Endothelial cell of umbilical vein (primary cell): ENCODE data around the gene CCND2. TPM values are rescaled to one million over a fixed set of nuclear protein-coding genes. Genes with fewer than 3 reads are reported as not detected.

ENCODE experiments used
- BruUV-seq: library from RNA; stranded (reverse); fragments of 400-500 nt; replicated peaks from 2 replicates; lab custom pipeline; 2021; lab: Mats Ljungman, UMichigan
- CTCF ChIA-PET: fragments of 300-600, 350-600 bp; sonication (Branson Sonifier 250); formaldehyde crosslinking; loops from one replicate; lab custom pipeline; 2021; ENCODE audit warnings: antibody characterized with exemption, inconsistent platforms; lab: Charles Lee
- POLR2A ChIA-PET: fragments of 300-600, 350-600 bp; sonication (Branson Sonifier 250); formaldehyde crosslinking; loops from one replicate; lab custom pipeline; 2021; ENCODE audit warnings: antibody characterized with exemption, inconsistent platforms; lab: Charles Lee
- DNase-seq: peaks from one replicate; pipeline ENCODE4 v3.0.0-alpha.2; 2011; ENCODE audit warnings: low read depth, low spot score
- FAIRE-seq: peaks from 2 replicates; lab custom pipeline; 2011; peaks lifted over from hg19 to GRCh38; lab: Jason Lieb, UNC
- H2AFZ ChIP-seq: 2 replicates; pipeline ENCODE4 v1.6.0; 2012; ENCODE audit warnings: low read depth, low read length, control low read depth, inconsistent platforms
- H3K27ac ChIP-seq: 2 replicates; pipeline ENCODE4 v1.5.1; 2011; ENCODE audit warnings: low read depth, mild to moderate bottlenecking, control low read depth, low read length, moderate library complexity; ENCODE audit not compliant: insufficient read depth
- H3K27me3 ChIP-seq, 2 experiments: 2 replicates each; pipeline versions ENCODE4 v1.6.0 to v1.6.1; 2011; ENCODE audit warnings: low read length in 2 of 2, mixed read lengths in 1 of 2; ENCODE audit not compliant: control insufficient read depth in 2 of 2, insufficient read depth in 2 of 2
- H3K36me3 ChIP-seq, 2 experiments: 2 replicates in 1 of 2; 3 replicates in 1 of 2; pipeline ENCODE4 v1.5.1; 2011; ENCODE audit warnings: low read length in 2 of 2, mild to moderate bottlenecking in 1 of 2, moderate library complexity in 1 of 2; ENCODE audit not compliant: control insufficient read depth in 2 of 2, insufficient read depth in 2 of 2; ENCODE audit errors: extremely low read depth in 1 of 2
- H3K4me1 ChIP-seq: 3 replicates; pipeline ENCODE4 v1.5.1; 2011; ENCODE audit warnings: mild to moderate bottlenecking, low read length; ENCODE audit not compliant: control insufficient read depth, insufficient read depth; ENCODE audit errors: extremely low read depth
- H3K4me2 ChIP-seq: 2 replicates; pipeline ENCODE4 v1.6.1; 2011; ENCODE audit warnings: low read length, control low read depth, mixed read lengths; ENCODE audit not compliant: insufficient read depth
- H3K4me3 ChIP-seq, 3 experiments: fragments of 200-600 bp in 1 of 3; sonication (generic), shearing (Covaris generic) in 1 of 3; replicated peaks in 1 of 3; 2 replicates each; pipeline ENCODE4 v1.5.1; 2011 to 2016; ENCODE audit warnings: control low read depth in 3 of 3, low read length in 3 of 3, mild to moderate bottlenecking in 2 of 3, inconsistent platforms in 1 of 3, low read depth in 1 of 3, moderate library complexity in 1 of 3; ENCODE audit not compliant: insufficient read depth in 1 of 3
- H3K79me2 ChIP-seq: 2 replicates; pipeline ENCODE4 v1.6.0; 2012; ENCODE audit warnings: low read length, inconsistent platforms; ENCODE audit not compliant: control insufficient read depth, insufficient read depth
- H3K9ac ChIP-seq: replicated peaks from 2 replicates; pipeline ENCODE3; 2011; ENCODE audit warnings: low read length, control low read depth; ENCODE audit not compliant: insufficient read depth; ENCODE audit errors: extremely low read depth
- H3K9me1 ChIP-seq: replicated peaks from 3 replicates; pipeline ENCODE4 v1.6.0; 2011; ENCODE audit warnings: mild to moderate bottlenecking, low read length; ENCODE audit not compliant: control insufficient read depth, insufficient read depth; ENCODE audit errors: extremely low read depth
- H3K9me3 ChIP-seq: replicated peaks from 2 replicates; pipeline ENCODE4 v1.5.1; 2012; ENCODE audit warnings: low read length, inconsistent platforms; ENCODE audit not compliant: control insufficient read depth, insufficient read depth
- H4K20me1 ChIP-seq: replicated peaks from 2 replicates; pipeline ENCODE3; 2011; ENCODE audit warnings: mild to moderate bottlenecking, low read length; ENCODE audit not compliant: control insufficient read depth, insufficient read depth; ENCODE audit errors: extremely low read depth
- EZH2 ChIP-seq: IDR thresholded peaks from 2 replicates; pipeline ENCODE4 v1.6.1; 2012; ENCODE audit warnings: borderline replicate concordance, low read depth, mild to moderate bottlenecking, moderate library complexity, low read length, inconsistent platforms; ENCODE audit not compliant: severe bottlenecking
- GATA2 ChIP-seq: IDR thresholded peaks from 2 replicates; pipeline ENCODE4 v1.7.0; 2011; ENCODE audit warnings: low read depth, mild to moderate bottlenecking, moderate library complexity, mixed read lengths, low read length; ENCODE audit not compliant: insufficient read length, insufficient read depth
- POLR2A ChIP-seq: IDR thresholded peaks from 2 replicates; pipeline ENCODE4 v1.6.1; 2012; ENCODE audit warnings: low read depth, mild to moderate bottlenecking, control low read depth, low read length
- dilution Hi-C: fragments of 300-500 bp; cut with MboI; formaldehyde crosslinking; loops from one replicate; pipeline ENCODE4 v1.15.0; 2019; ENCODE audit warnings: low sequenced_read_pairs; ENCODE audit not compliant: extremely low pct_ligation_motif_present
- intact Hi-C: fragments of 100-400 bp; cut with micrococcal nuclease; formaldehyde crosslinking; loops from one replicate; pipeline ENCODE4 v1.10.0; 2022
- polyA plus RNA-seq, 4 experiments: library from polyadenylated mRNA; depleted of rRNA in 3 of 4; stranded (reverse) in 3 of 4; unstranded in 1 of 4; fragments of >200 nt; gene quantifications; 2 replicates each; pipeline versions ENCODE4 v1.2.1 to v1.2.3, GENCODE V29; 2011 to 2012; ENCODE audit warnings: missing spikeins in 1 of 4
- total RNA-seq: library from RNA; stranded (reverse); gene quantifications from 2 replicates; pipeline ENCODE4 v1.2.3, GENCODE V29; 2021

CCND2 gene
- total and polyA plus RNA-seq, 2 donors (not counting 3 experiments of a cell fraction or from before 2014, with no cell fraction given): 0.68 to 3.4 TPM

DNA sequence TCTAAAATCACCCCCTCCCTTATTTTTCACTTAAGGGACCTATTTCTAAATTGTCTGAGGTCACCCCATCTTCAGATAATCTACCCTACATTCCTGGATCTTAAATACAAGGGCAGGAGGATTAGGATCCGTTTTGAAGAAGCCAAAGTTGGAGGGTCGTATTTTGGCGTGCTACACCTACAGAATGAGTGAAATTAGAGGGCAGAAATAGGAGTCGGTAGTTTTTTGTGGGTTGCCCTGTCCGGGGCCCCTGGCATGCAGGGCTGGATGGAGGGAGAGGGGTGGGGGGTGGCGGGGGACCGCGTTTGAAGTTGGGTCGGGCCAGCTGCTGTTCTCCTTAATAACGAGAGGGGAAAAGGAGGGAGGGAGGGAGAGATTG, 300 bp upstream of the CCND2 start:
- Histone ChIP-seq H3K4me3 (no peak overlapping the region), H3K9ac (no peak overlapping the region)
- DNase-seq: no peak

GRCh38 chr12:4274396-4275015, 944 bp downstream of the CCND2 start:
- H3K79me2 ChIP-seq: no peaks in the 10 kb centered on the region
- H4K20me1 ChIP-seq: no peaks in the 10 kb centered on the region
- H3K36me3 ChIP-seq: no peaks in the 10 kb centered on the region
- peaks cover 66 to 70% of the 10 kb centered on the region in 2 experiments for H3K27me3 ChIP-seq
- no peak overlapping the region for H3K4me2 ChIP-seq
- intact Hi-C loops (loop anchor here (5.0 to 10.0 kb wide), 2 partner anchors 402 to 470 kb away; partner anchors contain the start of gene PARP11), dilution Hi-C loops (no loop called here)
- H3K9me1 ChIP-seq: no peaks in the 10 kb centered on the region
- H3K4me1 ChIP-seq: peaks cover 21% of the 10 kb centered on the region
- TF ChIP-seq EZH2: peak; percentile 60
- no peak for TF ChIP-seq GATA2
- POLR2A ChIA-PET: no interaction called here
- CTCF ChIA-PET: interaction anchor here (4.7 to 5.9 kb wide), 2 partner anchors 280 to 388 kb away, joined by 231 to 464 read pairs; no protein-coding TSS in a partner anchor
- H3K9ac ChIP-seq: no peak overlapping the region
- H3K4me3 ChIP-seq: peak overlapping the region in 1 of 3 experiments; percentile 34
- no peak overlapping the region for H3K27ac ChIP-seq
- DNase-seq (no peak), FAIRE-seq (no peak)
- H3K9me3 ChIP-seq: no peaks in the 10 kb centered on the region
- BruUV-seq: no TSS peak
- no peak overlapping the region for H2AFZ ChIP-seq

More for the DNA sequence above, 300 bp upstream of the CCND2 start:
- dilution Hi-C loops (no loop called here), intact Hi-C loops (loop anchor here (1.0 to 10.0 kb wide), 3 partner anchors 242 to 468 kb away; partner anchors contain the start of gene PARP11)
- Histone ChIP-seq H3K4me2 (no peak overlapping the region), H2AFZ (no peak overlapping the region), H4K20me1 (no peaks in the 10 kb centered on the region), H3K9me1 (no peaks in the 10 kb centered on the region), H3K79me2 (no peaks in the 10 kb centered on the region), H3K4me1 (peaks cover 25% of the 10 kb centered on the region), H3K27ac (no peak overlapping the region), H3K36me3 (no peaks in the 10 kb centered on the region), H3K9me3 (no peaks in the 10 kb centered on the region), H3K27me3 (peaks cover 70 to 79% of the 10 kb centered on the region in 2 experiments)
- no TSS peak for BruUV-seq
- no peak for FAIRE-seq
- TF ChIP-seq EZH2 (peak; percentile 56), POLR2A (no peak)
- ChIA-PET CTCF (interaction anchor here (1.0 to 3.0 kb wide), 3 partner anchors 166 to 387 kb away, joined by 3 to 15 read pairs (median 3); no protein-coding TSS in a partner anchor), POLR2A (no interaction called here)
